ENCODE measurements around the gene PRMT3. TPM values are rescaled to one million over a fixed set of nuclear protein-coding genes. Genes with fewer than 3 reads are reported as not detected.

Gene PRMT3
- total and polyA plus RNA-seq, 2 of the 4 experiments (the other 2 are of a cell fraction) = 8.8 to 11.3 TPM

DNA sequence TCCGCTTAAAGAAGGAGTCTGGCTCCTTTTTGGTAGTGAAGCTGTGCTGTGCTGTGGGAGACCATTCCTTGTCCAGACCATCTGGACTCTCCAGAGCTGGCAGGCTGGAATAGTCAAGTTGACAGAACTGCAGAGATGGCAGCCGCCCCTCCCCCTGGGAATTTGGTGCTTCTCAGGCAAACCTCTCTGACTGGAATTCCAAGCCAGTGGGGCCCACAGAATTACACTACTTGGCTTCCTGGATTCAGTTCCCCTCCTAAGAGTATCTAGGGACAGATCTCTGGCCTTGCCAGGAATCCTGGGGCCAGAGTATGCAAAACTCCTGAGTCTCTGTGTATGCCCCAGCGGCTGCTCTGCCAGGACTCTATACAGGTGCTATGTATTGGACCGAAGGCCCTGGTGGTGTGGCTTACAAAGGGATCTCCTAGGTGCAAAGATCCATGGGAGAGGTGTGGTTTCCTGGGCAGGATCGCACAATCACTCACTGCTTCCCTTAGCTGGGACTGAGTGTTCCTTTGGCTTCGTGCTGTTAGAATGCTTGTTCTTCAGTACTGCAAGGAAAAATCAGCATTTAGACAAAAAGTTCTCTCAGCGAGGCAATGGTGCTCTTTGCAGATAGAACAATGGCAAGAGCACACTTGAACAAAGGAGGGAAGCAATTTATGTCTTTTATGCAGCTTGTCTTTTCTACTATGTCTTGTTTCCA, 86.8 kb downstream of the PRMT3 start:
- ChIA-PET POLR2A (ENCODE audit: unreplicated experiment) (no interaction called here), CTCF (no interaction called here)
- H2BK5ac ChIP-seq (ENCODE audit: low read depth, low read length, poor library complexity, severe bottlenecking) = no peak overlapping the region
- no peaks in the 10 kb centered on the region for H3K27me3 ChIP-seq (ENCODE audit: control insufficient read depth, insufficient read depth, low read length)
- intact Hi-C loops (cut with micrococcal nuclease) (no loop called here), dilution Hi-C loops (cut with HindIII; ENCODE audit: low sequenced_read_pairs, unreplicated experiment) (no loop called here), in situ Hi-C loops (cut with MboI; ENCODE audit: low sequenced_read_pairs) (no loop called here)
- no peak overlapping the region for H3K23ac ChIP-seq (ENCODE audit: low read depth, low read length)
- no peak overlapping the region for H4K91ac ChIP-seq (ENCODE audit: insufficient read depth, low read depth, low read length)
- no peak overlapping the region for H3K27ac ChIP-seq (ENCODE audit: insufficient read depth, low read length)
- H3K9me1 ChIP-seq (ENCODE audit: insufficient read depth, low read length) = peaks cover 4% of the 10 kb centered on the region; the same call in 1 of the 2 replicates
- no peak overlapping the region for H3K4ac ChIP-seq (ENCODE audit: low read depth, low read length)
- H4K8ac ChIP-seq (ENCODE audit: low read depth in 2 of 2, low read length in 2 of 2) = no peak overlapping the region
- no peak overlapping the region for H3K4me2 ChIP-seq (ENCODE audit: low read depth, low read length)
- H2AK9ac ChIP-seq (replicated peaks; ENCODE audit: low read depth, low read length, poor library complexity) = no peak overlapping the region
- H3K4me1 ChIP-seq (ENCODE audit: control insufficient read depth, insufficient read depth, low read length) = peaks cover 8% of the 10 kb centered on the region
- no peak overlapping the region for H2BK120ac ChIP-seq (ENCODE audit: low read depth, low read length)
- no peaks in the 10 kb centered on the region; a peak in 1 of 4 replicates for H3K79me1 ChIP-seq (ENCODE audit: low read depth in 1 of 2, low read length in 2 of 2)
- H2BK15ac ChIP-seq (ENCODE audit: low read depth, low read length) = no peak overlapping the region
- H2BK20ac ChIP-seq (ENCODE audit: low read depth, low read length) = no peak overlapping the region
- no peak overlapping the region for H3K9ac ChIP-seq (ENCODE audit: low read depth, low read length)
- no peak for TF ChIP-seq RFX5 (IDR thresholded peaks at IDR 0.05; ENCODE audit: low read depth, low read length)
- TF ChIP-seq BHLHE40 (IDR thresholded peaks at IDR 0.05; ENCODE audit: low read depth, low read length) = no peak
- no peak for TF ChIP-seq POLR2A (IDR thresholded peaks at IDR 0.05; ENCODE audit: low read depth, low read length)
- no peak for TF ChIP-seq RCOR1 (IDR thresholded peaks at IDR 0.05; ENCODE audit: insufficient replicate concordance, low read length)
- no peak for TF ChIP-seq USF2 (IDR thresholded peaks at IDR 0.05; ENCODE audit: low read depth, low read length)
- no peak for TF ChIP-seq CEBPB (IDR thresholded peaks at IDR 0.05; ENCODE audit: low read depth, low read length)
- TF ChIP-seq MXI1 (IDR thresholded peaks at IDR 0.05; ENCODE audit: borderline replicate concordance, low read depth, low read length) = no peak
- TF ChIP-seq MAZ (IDR thresholded peaks at IDR 0.05; ENCODE audit: borderline replicate concordance, low read depth, low read length) = no peak
- no peak for TF ChIP-seq RAD21 (IDR thresholded peaks at IDR 0.05; ENCODE audit: low read length)
- TF ChIP-seq NFE2L2 (IDR thresholded peaks at IDR 0.05; ENCODE audit: low read depth, low read length) = no peak
- TF ChIP-seq, protein P1, sequence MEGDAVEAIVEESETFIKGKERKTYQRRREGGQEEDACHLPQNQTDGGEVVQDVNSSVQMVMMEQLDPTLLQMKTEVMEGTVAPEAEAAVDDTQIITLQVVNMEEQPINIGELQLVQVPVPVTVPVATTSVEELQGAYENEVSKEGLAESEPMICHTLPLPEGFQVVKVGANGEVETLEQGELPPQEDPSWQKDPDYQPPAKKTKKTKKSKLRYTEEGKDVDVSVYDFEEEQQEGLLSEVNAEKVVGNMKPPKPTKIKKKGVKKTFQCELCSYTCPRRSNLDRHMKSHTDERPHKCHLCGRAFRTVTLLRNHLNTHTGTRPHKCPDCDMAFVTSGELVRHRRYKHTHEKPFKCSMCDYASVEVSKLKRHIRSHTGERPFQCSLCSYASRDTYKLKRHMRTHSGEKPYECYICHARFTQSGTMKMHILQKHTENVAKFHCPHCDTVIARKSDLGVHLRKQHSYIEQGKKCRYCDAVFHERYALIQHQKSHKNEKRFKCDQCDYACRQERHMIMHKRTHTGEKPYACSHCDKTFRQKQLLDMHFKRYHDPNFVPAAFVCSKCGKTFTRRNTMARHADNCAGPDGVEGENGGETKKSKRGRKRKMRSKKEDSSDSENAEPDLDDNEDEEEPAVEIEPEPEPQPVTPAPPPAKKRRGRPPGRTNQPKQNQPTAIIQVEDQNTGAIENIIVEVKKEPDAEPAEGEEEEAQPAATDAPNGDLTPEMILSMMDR (conservative IDR thresholded peaks at IDR 0.05; ENCODE audit: low read depth, low read length) = no peak
- no peak for TF ChIP-seq FOS (IDR thresholded peaks at IDR 0.05; ENCODE audit: low read depth, low read length)
- TF ChIP-seq MAFK (IDR thresholded peaks at IDR 0.05; ENCODE audit: low read depth, low read length) = no peak
- no peak for TF ChIP-seq CHD1 (IDR thresholded peaks at IDR 0.05; ENCODE audit: low read depth, low read length)
- TF ChIP-seq SMC3 (IDR thresholded peaks at IDR 0.05; ENCODE audit: low read depth, low read length) = no peak
- no peak for TF ChIP-seq ELK1 (IDR thresholded peaks at IDR 0.05; ENCODE audit: borderline replicate concordance, low read depth, low read length)
- H3K56ac ChIP-seq (ENCODE audit: extremely low read depth, insufficient read depth, low read length) = no peak overlapping the region
- H2AFZ ChIP-seq (replicated peaks; ENCODE audit: low read length, poor library complexity) = no peak overlapping the region
- DNase-seq (no peak), ATAC-seq (ENCODE audit: low read depth) (no peak)
- H3K9me3 ChIP-seq (ENCODE audit: control insufficient read depth, insufficient read depth, low read length) = no peaks in the 10 kb centered on the region
- no peaks in the 10 kb centered on the region for H4K20me1 ChIP-seq (ENCODE audit: insufficient read depth, low read length)
- no peak overlapping the region for H3K14ac ChIP-seq (replicated peaks; ENCODE audit: low read depth, low read length)
- H3K36me3 ChIP-seq (ENCODE audit: control insufficient read depth, insufficient read depth, low read length) = no peaks in the 10 kb centered on the region
- H3K18ac ChIP-seq (ENCODE audit: low read depth, low read length) = no peak overlapping the region
- no peak overlapping the region for H2AK5ac ChIP-seq (ENCODE audit: low read depth, low read length)
- no peak overlapping the region for H3K4me3 ChIP-seq (ENCODE audit: insufficient read depth, low read depth, low read length)
- no TSS peak for BruUV-seq (replicated peaks)
- H4K5ac ChIP-seq (ENCODE audit: low read depth, low read length) = no peak overlapping the region
- WGBS, 2 experiments (ENCODE audit: extremely low coverage in 2 of 2, insufficient read length in 1 of 2) = 85% methylated on average over 2 of the region's 7 CpGs; no CpG with 5 or more reads in 1 of the 2 experiments
